Stimulated activated CD8-positive, alpha-beta memory T cell treated with anti-CD3 and anti-CD28 coated beads, Interleukin-15, amount 100 ng/mL, for 48 hours (primary cell): ENCODE results near the gene ADAM19.

Experiments used
- DNase-seq, 2 donors: peaks; one replicate each; pipeline ENCODE4 v3.0.0-alpha.2; 2020; ENCODE audit warnings: low read depth in 2 of 2

ADAM19 gene

GRCh38 chr5:157597277-157597676 lies 21.7 kb upstream of the ADAM19 start:
- no peak for DNase-seq

- DNase-seq: peak in 1 of 2 donors; percentile 48
Measured at GRCh38 chr5:157596487-157596886, 20.9 kb upstream of the ADAM19 start.

- no peak for DNase-seq
Measured at GRCh38 chr5:157594675-157595459, 19.3 kb upstream of the ADAM19 start.

- no peak for DNase-seq
Measured at GRCh38 chr5:157594257-157594656, 18.7 kb upstream of the ADAM19 start.

GRCh38 chr5:157593052-157593757 lies 17.6 kb upstream of the ADAM19 start:
- DNase-seq: no peak

GRCh38 chr5:157592594-157592993 lies 17.0 kb upstream of the ADAM19 start:
- DNase-seq: no peak

- no peak for DNase-seq
Measured at GRCh38 chr5:157590478-157590877, 14.9 kb upstream of the ADAM19 start.

- no peak for DNase-seq
Measured at GRCh38 chr5:157584628-157585027, 9.1 kb upstream of the ADAM19 start.

GRCh38 chr5:157582731-157583620 lies 7.4 kb upstream of the ADAM19 start:
- no peak for DNase-seq

GRCh38 chr5:157581901-157582300 lies 6.3 kb upstream of the ADAM19 start:
- no peak for DNase-seq

GRCh38 chr5:157578079-157578780 lies 2.7 kb upstream of the ADAM19 start:
- DNase-seq: no peak

- no peak for DNase-seq
Measured at GRCh38 chr5:157576678-157577077, 1.1 kb upstream of the ADAM19 start.

GRCh38 chr5:157574456-157575380 lies 857 bp downstream of the ADAM19 start:
- DNase-seq: no peak

GRCh38 chr5:157571357-157571827 lies 4.2 kb downstream of the ADAM19 start:
- DNase-seq: no peak

- DNase-seq: no peak
Measured at GRCh38 chr5:157570531-157571200, 4.9 kb downstream of the ADAM19 start.

- no peak for DNase-seq
Measured at GRCh38 chr5:157568720-157569119, 6.9 kb downstream of the ADAM19 start.

- no peak for DNase-seq
Measured at GRCh38 chr5:157568222-157568621, 7.4 kb downstream of the ADAM19 start.

- no peak for DNase-seq
Measured at GRCh38 chr5:157566902-157567489, 8.6 kb downstream of the ADAM19 start.

- no peak for DNase-seq
Measured at GRCh38 chr5:157563929-157564716, 11.5 kb downstream of the ADAM19 start.
